HG03520 (cell line): Measurements from ENCODE around the gene MESP1.

ENCODE experiments used
- ATAC-seq: cut with Tn5 transposase; IDR thresholded peaks from one replicate; pipeline ENCODE4 v1.9.1; 2021; ENCODE audit warnings: mild to moderate bottlenecking, moderate library complexity; ENCODE audit not compliant: unreplicated experiment

Gene MESP1

GRCh38 chr15:89732451-89733172, 18.4 kb downstream of the MESP1 start:
- no peak for ATAC-seq

DNA sequence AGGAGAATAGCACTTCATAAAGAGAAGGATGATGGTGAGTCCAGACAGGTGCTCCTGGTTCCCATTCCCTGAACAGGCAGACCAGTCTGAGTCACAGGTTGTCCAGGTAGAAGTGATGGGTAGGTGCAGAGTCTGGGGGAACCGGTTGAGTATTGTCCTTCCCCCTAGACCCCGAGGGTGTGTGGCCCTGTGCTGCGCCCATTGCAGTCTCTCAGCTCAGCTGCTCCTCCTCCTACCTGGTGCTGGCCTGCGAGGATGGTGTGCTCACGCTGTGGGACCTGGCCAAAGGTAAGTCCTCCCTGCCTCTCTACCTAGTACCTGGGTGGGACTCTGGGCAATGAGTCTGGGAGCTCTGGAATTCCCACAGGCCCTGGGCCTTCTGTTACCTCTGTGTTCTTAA, 19.8 kb downstream of the MESP1 start:
- no peak for ATAC-seq

GRCh38 chr15:89728254-89728653, 22.8 kb downstream of the MESP1 start:
- no peak for ATAC-seq

DNA sequence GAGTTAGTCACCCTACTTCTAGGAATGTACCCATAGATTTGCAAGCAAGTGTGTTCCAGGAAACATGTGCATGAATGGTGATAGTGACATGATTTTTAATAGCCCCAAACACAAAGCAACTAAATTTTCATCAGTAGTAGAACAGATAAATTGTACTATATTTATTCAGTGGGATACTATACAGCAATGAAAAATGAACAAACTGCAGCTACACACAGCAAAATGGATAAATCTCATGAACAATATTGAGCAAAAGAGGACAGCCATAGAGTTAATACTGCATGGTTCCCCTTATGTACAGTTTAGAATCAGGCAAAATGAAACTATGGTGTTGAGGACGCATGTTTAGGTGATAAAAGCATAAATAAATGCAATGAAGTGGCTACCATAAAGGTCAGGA, 26.0 kb downstream of the MESP1 start:
- no peak for ATAC-seq

DNA sequence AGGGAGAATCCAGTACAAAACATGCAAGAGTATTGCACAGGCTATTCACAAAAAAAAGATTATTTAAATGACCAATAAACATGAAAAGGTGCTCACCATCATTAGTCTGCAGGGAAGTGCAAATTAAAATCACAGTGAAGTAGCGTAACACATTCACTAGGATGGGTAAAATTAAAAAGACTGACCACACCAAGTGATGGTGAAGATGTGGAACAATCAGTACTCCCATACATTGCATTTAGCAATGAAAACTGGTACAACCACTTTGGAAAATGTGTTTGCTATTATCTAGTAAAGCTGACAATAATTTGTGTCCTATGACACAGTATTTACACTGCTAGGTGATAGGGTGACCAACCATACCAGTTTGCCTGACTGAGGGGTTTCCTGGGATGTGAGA, 26.4 kb downstream of the MESP1 start:
- ATAC-seq = no peak

DNA sequence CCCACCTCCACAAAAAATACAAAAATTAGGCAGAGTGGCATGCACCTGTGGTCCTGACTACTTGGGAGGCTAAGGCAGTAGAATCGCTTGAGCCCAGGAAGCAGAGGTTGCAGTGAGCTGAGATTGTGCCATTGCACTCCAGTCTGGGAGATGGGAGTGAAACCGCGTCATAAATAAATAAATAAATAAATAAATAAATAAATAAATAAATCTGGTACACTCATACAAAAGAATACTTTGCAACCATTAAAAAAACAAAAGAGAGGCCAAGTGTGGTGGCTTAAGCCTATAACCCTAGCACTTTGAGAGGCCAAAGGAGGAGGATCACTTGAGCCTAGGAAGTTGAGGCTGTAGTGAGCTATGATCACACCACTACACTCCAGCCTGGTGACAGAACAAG, 28.0 kb downstream of the MESP1 start:
- ATAC-seq = no peak

DNA sequence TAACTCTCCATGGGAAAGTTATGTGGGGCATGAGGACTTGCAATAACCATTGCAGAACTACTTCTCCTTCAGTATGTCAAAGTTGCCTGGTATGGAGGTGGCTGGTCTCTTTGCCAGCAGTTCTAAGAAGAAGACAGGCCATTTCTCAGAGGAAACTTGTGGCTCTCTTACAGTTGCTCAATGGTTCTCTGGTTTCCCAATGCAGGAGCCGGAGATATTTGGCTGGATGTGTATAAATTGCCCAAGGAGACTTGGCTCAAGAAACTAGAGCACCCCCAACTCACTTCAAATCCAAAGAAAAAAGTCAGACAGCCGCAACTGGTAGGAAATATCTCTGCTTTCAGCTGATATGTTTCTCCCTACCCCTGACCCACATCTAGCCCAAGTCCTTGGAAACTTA, 36.3 kb downstream of the MESP1 start:
- ATAC-seq = no peak

DNA sequence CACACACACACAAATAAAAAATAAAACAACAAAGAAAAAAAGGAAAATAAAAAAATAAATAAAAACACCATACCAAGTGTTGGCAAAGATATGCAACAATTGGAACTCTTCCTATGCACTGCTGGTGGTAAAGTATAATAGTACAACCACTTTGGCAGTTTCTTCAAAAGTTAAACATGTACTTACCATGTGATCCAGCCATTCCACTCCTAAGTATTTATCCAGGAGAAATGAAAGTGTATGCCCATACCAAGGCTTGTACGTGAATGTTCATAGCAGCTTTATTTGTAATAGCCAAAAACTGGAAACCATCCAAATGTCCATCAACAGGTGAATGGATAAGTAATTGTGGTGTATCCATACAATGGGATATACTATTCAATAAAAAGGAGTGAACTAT, 43.5 kb downstream of the MESP1 start:
- no peak for ATAC-seq

- ATAC-seq = no peak
Measured at GRCh38 chr15:89704411-89704810, 46.6 kb downstream of the MESP1 start.
